ENCODE results near the gene HPSE. TPM values are rescaled to one million over a fixed set of nuclear protein-coding genes. Genes with fewer than 3 reads are reported as not detected.
A peak's percentile ranks its signal among the peaks of the same experiment; 100 is the strongest.

HPSE gene
- total and polyA plus RNA-seq, 2 donors (not counting 1 experiment from before 2014, with no cell fraction given), result 1.3 to 2.6 TPM

- peak; percentile 14 for ATAC-seq (ENCODE audit: low read depth)
- H3K36me3 ChIP-seq (replicated peaks in 1 of 2; ENCODE audit: control extremely low read depth in 1 of 2, control insufficient read depth in 1 of 2, extremely low read depth in 1 of 2, insufficient read depth in 2 of 2, low read length in 1 of 2), result no peaks in the 10 kb centered on the region
- H3K9ac ChIP-seq (ENCODE audit: low read length), result peak overlapping the region; percentile 92
- Mint-ChIP-seq H3K4me1 (peaks cover 38% of the 10 kb centered on the region), H3K27ac (peak overlapping the region; percentile 99), H3K27me3 (no peaks in the 10 kb centered on the region), H3K4me3 (peak overlapping the region; percentile 99), H3K9me3 (ENCODE audit: insufficient read depth) (no peaks in the 10 kb centered on the region)
- H3K4me1 ChIP-seq (ENCODE audit: control insufficient read depth in 2 of 2, insufficient read depth in 2 of 2, low read length in 2 of 2), result peaks cover 18 to 19% of the 10 kb centered on the region in 2 donors
- DNase-seq, result peak; percentile 74
- peak overlapping the region; percentile 82 for H2AFZ ChIP-seq (ENCODE audit: insufficient read depth, low read depth, low read length, poor library complexity, severe bottlenecking)
- H3K4me3 ChIP-seq (ENCODE audit: control extremely low read depth in 1 of 5, extremely low read depth in 1 of 5, insufficient read depth in 1 of 5, low read depth in 2 of 5, low read length in 4 of 5), result peak overlapping the region; percentile 60 to 98 (median 77)
- peaks cover 32% of the 10 kb centered on the region for H3K79me2 ChIP-seq (ENCODE audit: control insufficient read depth, insufficient read depth, low read length)
- CTCF ChIA-PET, result interaction anchor here (0.8 to 7.0 kb wide), 15 partner anchors 24 to 385 kb away, joined by 3 to 139 read pairs (median 5); no protein-coding TSS in a partner anchor
- POLR2A ChIA-PET, result interaction anchor here (0.8 to 1.7 kb wide), 5 partner anchors 24 to 214 kb away, joined by 3 to 7 read pairs (median 5); partner anchors contain the start of genes HELQ, HPSE and MRPS18C
- peak overlapping the region; percentile 76 to 95 for H3K27ac ChIP-seq (ENCODE audit: low read length in 2 of 2)
- no peaks in the 10 kb centered on the region for H3K27me3 ChIP-seq (replicated peaks in 1 of 4; ENCODE audit: control extremely low read depth in 1 of 4, control insufficient read depth in 3 of 4, insufficient read depth in 4 of 4, low read length in 3 of 4)
- TF ChIP-seq EZH2 (IDR thresholded peaks at IDR 0.05; ENCODE audit: borderline replicate concordance, insufficient read depth, low read depth, low read length, poor library complexity, severe bottlenecking) (no peak), CTCF (IDR thresholded peaks at IDR 0.05) (no peak)
- peak overlapping the region; percentile 93 for H3K4me2 ChIP-seq (replicated peaks; ENCODE audit: low read depth, low read length, poor library complexity, severe bottlenecking)
- intact Hi-C loops (cut with micrococcal nuclease), result loop anchor here (1.0 kb wide), 1 partner anchor 200 kb away; the partner anchor contains the start of gene ABRAXAS1
- peaks cover 0 to 4% (median 0%) of the 10 kb centered on the region in 3 donors for H3K9me3 ChIP-seq (ENCODE audit: control extremely low read depth in 1 of 3, control insufficient read depth in 2 of 3, insufficient read depth in 1 of 3, low read length in 2 of 3)
- H4K20me1 ChIP-seq (ENCODE audit: control insufficient read depth, insufficient read depth, low read length, poor library complexity, severe bottlenecking), result no peaks in the 10 kb centered on the region
- 0% methylated on average over 5 of the region's 9 CpGs for WGBS (ENCODE audit: insufficient coverage)
Measured at GRCh38 chr4:83285055-83285407, 49.6 kb downstream of the HPSE start.
